Hepatocyte (in vitro differentiated cells): Measurements from ENCODE around the gene NTRK3. TPM values are rescaled to one million over a fixed set of nuclear protein-coding genes. Genes with fewer than 3 reads are reported as not detected.

ENCODE experiments used
- DNase-seq: peaks from one replicate; pipeline ENCODE4 v3.0.0-alpha.2; 2016; ENCODE audit warnings: low spot score
- H2AFZ ChIP-seq: fragments of 200-600 bp; sonication (generic); 2 replicates; pipeline ENCODE4 v1.6.0; 2016; ENCODE audit warnings: antibody characterized with exemption, mild to moderate bottlenecking
- H3K27ac ChIP-seq: fragments of 200-600 bp; sonication (generic); 2 replicates; pipeline ENCODE4 v1.5.1; 2016; ENCODE audit warnings: mild to moderate bottlenecking
- H3K27me3 ChIP-seq: fragments of 200-600 bp; sonication (generic); 2 replicates; pipeline ENCODE4 v1.6.1; 2016
- H3K36me3 ChIP-seq: fragments of 200-600 bp; sonication (generic); replicated peaks from 2 replicates; pipeline ENCODE4 v1.5.1; 2016; ENCODE audit warnings: low read depth; ENCODE audit not compliant: insufficient read depth
- H3K4me1 ChIP-seq: fragments of 200-600 bp; sonication (generic); 2 replicates; pipeline ENCODE4 v1.5.1; 2016; ENCODE audit warnings: mild to moderate bottlenecking, moderate library complexity; ENCODE audit not compliant: insufficient read depth
- H3K4me2 ChIP-seq: fragments of 200-600 bp; sonication (generic); 2 replicates; pipeline ENCODE4 v1.6.0; 2016
- H3K4me3 ChIP-seq: fragments of 200-600 bp; sonication (generic); 2 replicates; pipeline ENCODE4 v1.5.1; 2016; ENCODE audit warnings: mild to moderate bottlenecking
- H3K79me2 ChIP-seq: fragments of 200-600 bp; sonication (generic); 2 replicates; pipeline ENCODE4 v1.6.0; 2017; ENCODE audit warnings: mild to moderate bottlenecking
- H3K9me2 ChIP-seq: fragments of 200-600 bp; sonication (generic); replicated peaks from 2 replicates; pipeline ENCODE4 v1.6.0; 2017; ENCODE audit warnings: mild to moderate bottlenecking; ENCODE audit not compliant: insufficient read depth
- H3K9me3 ChIP-seq: fragments of 200-600 bp; sonication (generic); 2 replicates; pipeline ENCODE4 v1.5.1; 2016; ENCODE audit warnings: low read depth, mild to moderate bottlenecking
- H4K20me1 ChIP-seq: fragments of 200-600 bp; sonication (generic); 2 replicates; pipeline ENCODE4 v1.6.0; 2016; ENCODE audit warnings: mild to moderate bottlenecking; ENCODE audit not compliant: insufficient read depth, poor library complexity, severe bottlenecking
- EZH2 ChIP-seq: fragments of 200-600 bp; sonication (generic); IDR thresholded peaks from 2 replicates; pipeline ENCODE4 v1.6.1; 2016; ENCODE audit warnings: antibody characterized with exemption, mild to moderate bottlenecking, borderline replicate concordance
- EZH2phosphoT487 ChIP-seq: fragments of 200-600 bp; sonication (generic); IDR thresholded peaks from one replicate; pipeline ENCODE4 v1.6.1; 2018; ENCODE audit warnings: antibody characterized with exemption, mild to moderate bottlenecking, low read depth, moderate library complexity; ENCODE audit not compliant: unreplicated experiment, severe bottlenecking
- WGBS: methylation state at CpG from one replicate; pipeline ENCODE4 v1.1.6; 2016; ENCODE audit warnings: low lambda C conversion rate; ENCODE audit errors: missing lambda C conversion rate; 5-methylcytosine and 5-hydroxymethylcytosine counted together
- polyA plus RNA-seq: library from polyadenylated mRNA; unstranded; fragments of >200 nt; fragmentation: Nextera tagmentation; extraction: Ambion mirVana; gene quantifications from 2 replicates; pipeline ENCODE4 v1.2.1, GENCODE V29; 2016
- total RNA-seq: library from RNA; depleted of rRNA; stranded (reverse); fragments of >200 nt; gene quantifications from 2 replicates; pipeline ENCODE4 v1.2.3, GENCODE V29; 2014
- TF ChIP-seq, protein P1 (sequence below): fragments of 200-600 bp; sonication (generic); IDR thresholded peaks from 2 replicates; pipeline ENCODE4 v1.5.1; 2016; ENCODE audit warnings: antibody characterized with exemption, mild to moderate bottlenecking; ENCODE audit not compliant: poor library complexity

The NTRK3 gene
- total and polyA plus RNA-seq, 2 experiments from 2014 or later: 4.9 to 5.6 TPM

- no peaks in the 10 kb centered on the region for H3K36me3 ChIP-seq
- no peak overlapping the region for H3K4me3 ChIP-seq
- WGBS: 93% methylated on average over 3 of the region's 3 CpGs
- no peak for TF ChIP-seq EZH2phosphoT487
- no peak for TF ChIP-seq EZH2
- TF ChIP-seq, protein P1, sequence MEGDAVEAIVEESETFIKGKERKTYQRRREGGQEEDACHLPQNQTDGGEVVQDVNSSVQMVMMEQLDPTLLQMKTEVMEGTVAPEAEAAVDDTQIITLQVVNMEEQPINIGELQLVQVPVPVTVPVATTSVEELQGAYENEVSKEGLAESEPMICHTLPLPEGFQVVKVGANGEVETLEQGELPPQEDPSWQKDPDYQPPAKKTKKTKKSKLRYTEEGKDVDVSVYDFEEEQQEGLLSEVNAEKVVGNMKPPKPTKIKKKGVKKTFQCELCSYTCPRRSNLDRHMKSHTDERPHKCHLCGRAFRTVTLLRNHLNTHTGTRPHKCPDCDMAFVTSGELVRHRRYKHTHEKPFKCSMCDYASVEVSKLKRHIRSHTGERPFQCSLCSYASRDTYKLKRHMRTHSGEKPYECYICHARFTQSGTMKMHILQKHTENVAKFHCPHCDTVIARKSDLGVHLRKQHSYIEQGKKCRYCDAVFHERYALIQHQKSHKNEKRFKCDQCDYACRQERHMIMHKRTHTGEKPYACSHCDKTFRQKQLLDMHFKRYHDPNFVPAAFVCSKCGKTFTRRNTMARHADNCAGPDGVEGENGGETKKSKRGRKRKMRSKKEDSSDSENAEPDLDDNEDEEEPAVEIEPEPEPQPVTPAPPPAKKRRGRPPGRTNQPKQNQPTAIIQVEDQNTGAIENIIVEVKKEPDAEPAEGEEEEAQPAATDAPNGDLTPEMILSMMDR: no peak
- H3K4me1 ChIP-seq: no peaks in the 10 kb centered on the region
- no peaks in the 10 kb centered on the region for H3K79me2 ChIP-seq
- peaks cover 4% of the 10 kb centered on the region for H3K27me3 ChIP-seq
- no peak overlapping the region for H3K4me2 ChIP-seq
- no peak overlapping the region for H3K27ac ChIP-seq
- no peak for DNase-seq
- no peaks in the 10 kb centered on the region for H3K9me3 ChIP-seq
- H3K9me2 ChIP-seq: no peaks in the 10 kb centered on the region
- no peaks in the 10 kb centered on the region for H4K20me1 ChIP-seq
- no peak overlapping the region for H2AFZ ChIP-seq
These were observed 337.5 kb downstream of the NTRK3 start for GRCh38 chr15:87919064-87919463.

DNA sequence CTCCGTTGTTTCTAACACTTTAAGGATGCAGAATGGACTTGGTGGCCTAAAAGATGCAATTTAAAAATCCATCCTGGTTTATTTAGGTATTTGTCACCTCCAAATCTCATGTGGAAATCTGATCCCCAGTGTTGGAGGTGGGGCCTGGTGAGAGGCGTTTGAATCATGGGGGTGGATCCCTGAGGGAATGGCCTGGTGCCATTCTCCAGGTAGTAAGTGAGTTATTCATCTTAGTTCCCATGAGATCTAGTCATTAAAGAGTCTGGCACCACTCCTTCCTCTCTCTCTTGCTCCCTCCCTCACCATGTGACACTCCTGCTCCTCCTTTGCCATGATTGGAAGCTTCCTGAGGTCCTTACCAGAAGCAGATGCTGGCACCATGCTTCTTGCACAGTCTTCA, 339.1 kb downstream of the NTRK3 start:
- Histone ChIP-seq H4K20me1 (no peaks in the 10 kb centered on the region), H3K36me3 (no peaks in the 10 kb centered on the region), H3K4me2 (no peak overlapping the region), H3K79me2 (no peaks in the 10 kb centered on the region), H3K9me2 (no peaks in the 10 kb centered on the region), H3K4me1 (no peaks in the 10 kb centered on the region), H3K27me3 (peaks cover 4% of the 10 kb centered on the region), H3K9me3 (no peaks in the 10 kb centered on the region), H3K4me3 (no peak overlapping the region), H2AFZ (no peak overlapping the region), H3K27ac (no peak overlapping the region)
- no peak for DNase-seq
- 60% methylated on average over 2 of the region's 2 CpGs for WGBS
- no peak for TF ChIP-seq EZH2phosphoT487
- TF ChIP-seq, protein P1: no peak
- no peak for TF ChIP-seq EZH2

GRCh38 chr15:87916208-87916607, 340.3 kb downstream of the NTRK3 start:
- 79% methylated on average over 5 of the region's 5 CpGs for WGBS
- DNase-seq: no peak
- H3K27ac ChIP-seq: no peak overlapping the region
- H3K4me1 ChIP-seq: no peaks in the 10 kb centered on the region
- no peaks in the 10 kb centered on the region for H3K36me3 ChIP-seq
- H3K9me3 ChIP-seq: no peaks in the 10 kb centered on the region
- no peak overlapping the region for H3K4me3 ChIP-seq
- H3K27me3 ChIP-seq: peaks cover 4% of the 10 kb centered on the region
- no peak overlapping the region for H3K4me2 ChIP-seq
- H3K79me2 ChIP-seq: no peaks in the 10 kb centered on the region
- no peaks in the 10 kb centered on the region for H3K9me2 ChIP-seq
- no peak for TF ChIP-seq EZH2
- TF ChIP-seq, protein P1: no peak
- no peak for TF ChIP-seq EZH2phosphoT487
- no peak overlapping the region for H2AFZ ChIP-seq
- no peaks in the 10 kb centered on the region for H4K20me1 ChIP-seq

- no peaks in the 10 kb centered on the region for H4K20me1 ChIP-seq
- no peaks in the 10 kb centered on the region for H3K27me3 ChIP-seq
- no peaks in the 10 kb centered on the region for H3K36me3 ChIP-seq
- TF ChIP-seq, protein P1: no peak
- no peak for TF ChIP-seq EZH2phosphoT487
- no peak for TF ChIP-seq EZH2
- no peak for DNase-seq
- H3K4me2 ChIP-seq: no peak overlapping the region
- H3K27ac ChIP-seq: no peak overlapping the region
- H3K9me2 ChIP-seq: no peaks in the 10 kb centered on the region
- H3K79me2 ChIP-seq: no peaks in the 10 kb centered on the region
- no peaks in the 10 kb centered on the region for H3K4me1 ChIP-seq
- H3K4me3 ChIP-seq: no peak overlapping the region
- H2AFZ ChIP-seq: no peak overlapping the region
- H3K9me3 ChIP-seq: no peaks in the 10 kb centered on the region
- WGBS: 43% methylated on average over 4 of the region's 4 CpGs
These were observed 346.2 kb downstream of the NTRK3 start for GRCh38 chr15:87910301-87910700.
